ENCODE results near the gene TRIM46. TPM values are rescaled to one million over a fixed set of nuclear protein-coding genes. Genes with fewer than 3 reads are reported as not detected.
A peak's percentile ranks its signal among the peaks of the same experiment; 100 is the strongest.
"Not testable (repeated sequence)": the region's sequence is repeated elsewhere in the genome, so short reads cannot be mapped to it uniquely, and the experiment has no call there.

Gene TRIM46
- total RNA-seq, 1 donor from 2014 or later: 0.35 TPM

DNA sequence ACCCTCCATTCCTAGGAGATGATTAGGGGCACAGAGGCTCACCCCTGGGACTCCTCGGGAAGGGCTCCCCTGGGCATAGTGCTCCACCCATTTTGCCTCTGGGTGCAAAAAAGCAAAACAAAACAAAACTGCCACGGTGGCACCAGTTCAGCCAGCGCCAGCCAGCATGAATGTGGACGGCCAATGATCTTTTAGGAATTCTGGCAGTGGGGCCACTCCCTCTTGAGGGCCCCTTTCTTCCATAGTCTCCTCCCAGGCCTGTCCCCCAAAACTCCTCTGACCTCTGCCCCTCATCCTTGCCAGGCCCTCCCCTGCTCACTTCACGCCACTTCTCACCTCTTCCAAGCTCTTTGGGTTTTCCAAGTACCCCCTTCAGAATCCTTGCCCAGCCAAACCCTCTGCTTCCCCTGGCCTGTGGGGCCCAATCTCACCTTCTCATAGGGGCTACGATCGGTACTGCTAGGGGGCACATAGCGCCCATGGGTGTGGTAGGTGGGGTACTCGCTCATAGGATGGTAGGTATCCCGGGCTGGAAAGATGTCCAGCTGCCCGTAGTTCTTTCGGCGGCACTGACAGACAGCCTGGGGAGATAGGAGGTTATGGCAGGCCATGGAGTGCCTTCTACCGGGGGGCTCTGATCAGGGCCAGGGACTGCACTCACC, 13.3 kb downstream of the TRIM46 start:
- ATAC-seq: peak; percentile 10 to 27
- no peaks in the 10 kb centered on the region for H3K27me3 ChIP-seq (ENCODE audit: low read depth)
- intact Hi-C loops (cut with DNase I): no loop called here
- peak overlapping the region; percentile 68 for H3K27ac ChIP-seq
- peaks cover 17% of the 10 kb centered on the region for H3K4me1 ChIP-seq
- DNase-seq: peak; percentile 47
- H3K36me3 ChIP-seq: no peaks in the 10 kb centered on the region
- TF ChIP-seq, protein P1, sequence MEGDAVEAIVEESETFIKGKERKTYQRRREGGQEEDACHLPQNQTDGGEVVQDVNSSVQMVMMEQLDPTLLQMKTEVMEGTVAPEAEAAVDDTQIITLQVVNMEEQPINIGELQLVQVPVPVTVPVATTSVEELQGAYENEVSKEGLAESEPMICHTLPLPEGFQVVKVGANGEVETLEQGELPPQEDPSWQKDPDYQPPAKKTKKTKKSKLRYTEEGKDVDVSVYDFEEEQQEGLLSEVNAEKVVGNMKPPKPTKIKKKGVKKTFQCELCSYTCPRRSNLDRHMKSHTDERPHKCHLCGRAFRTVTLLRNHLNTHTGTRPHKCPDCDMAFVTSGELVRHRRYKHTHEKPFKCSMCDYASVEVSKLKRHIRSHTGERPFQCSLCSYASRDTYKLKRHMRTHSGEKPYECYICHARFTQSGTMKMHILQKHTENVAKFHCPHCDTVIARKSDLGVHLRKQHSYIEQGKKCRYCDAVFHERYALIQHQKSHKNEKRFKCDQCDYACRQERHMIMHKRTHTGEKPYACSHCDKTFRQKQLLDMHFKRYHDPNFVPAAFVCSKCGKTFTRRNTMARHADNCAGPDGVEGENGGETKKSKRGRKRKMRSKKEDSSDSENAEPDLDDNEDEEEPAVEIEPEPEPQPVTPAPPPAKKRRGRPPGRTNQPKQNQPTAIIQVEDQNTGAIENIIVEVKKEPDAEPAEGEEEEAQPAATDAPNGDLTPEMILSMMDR (IDR thresholded peaks at IDR 0.05): no peak
- H3K4me3 ChIP-seq: peak overlapping the region; percentile 38
- no peaks in the 10 kb centered on the region for H3K9me3 ChIP-seq

DNA sequence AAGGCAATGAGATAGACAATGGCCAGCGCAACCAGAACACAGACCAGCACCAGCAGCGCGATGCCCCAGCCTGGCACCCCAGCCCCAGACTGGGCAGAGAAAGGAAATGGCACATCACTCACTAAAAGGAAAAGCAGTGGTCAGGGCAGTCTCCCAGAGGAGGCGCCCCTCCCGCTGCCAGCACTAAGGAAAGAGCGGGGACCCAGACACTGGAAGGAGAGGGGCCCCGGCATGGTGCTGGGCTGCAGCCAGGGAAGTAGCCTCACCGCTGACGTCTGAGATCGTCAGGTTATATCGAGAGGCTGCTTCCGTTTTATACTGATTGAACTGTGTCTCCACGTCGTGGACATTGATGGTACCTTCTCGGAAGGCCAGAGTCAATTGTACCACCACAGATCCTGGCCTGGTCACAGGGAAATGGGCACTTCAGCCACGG, 13.8 kb downstream of the TRIM46 start:
- peak overlapping the region; percentile 68 for H3K27ac ChIP-seq
- ATAC-seq (peak; percentile 1 to 13), DNase-seq (peak; percentile 53)
- peaks cover 17% of the 10 kb centered on the region for H3K4me1 ChIP-seq
- TF ChIP-seq, protein P1 (IDR thresholded peaks at IDR 0.05): no peak
- H3K4me3 ChIP-seq: peak overlapping the region; percentile 38
- H3K27me3 ChIP-seq (ENCODE audit: low read depth): no peaks in the 10 kb centered on the region
- no peaks in the 10 kb centered on the region for H3K36me3 ChIP-seq
- intact Hi-C loops (cut with DNase I): no loop called here
- H3K9me3 ChIP-seq: no peaks in the 10 kb centered on the region

DNA sequence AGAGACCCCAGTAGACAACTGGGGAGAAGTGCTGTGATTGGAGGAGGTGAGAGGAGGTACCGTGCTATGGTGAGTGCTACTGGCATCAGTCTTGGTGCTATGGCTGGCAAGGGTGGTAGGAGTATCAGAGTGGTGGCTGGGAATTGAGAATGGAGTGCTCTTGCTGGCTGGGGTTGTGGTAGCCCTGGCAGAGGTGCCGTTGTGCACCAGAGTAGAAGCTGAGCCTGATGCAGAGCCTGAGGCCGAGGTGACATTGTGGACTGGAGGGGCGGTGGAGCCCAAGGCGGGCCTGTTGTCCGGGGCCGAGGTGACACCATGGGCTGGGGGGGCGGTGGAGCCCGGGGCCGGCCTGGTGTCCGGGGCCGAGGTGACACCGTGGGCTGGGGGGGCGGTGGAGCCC, 14.6 kb downstream of the TRIM46 start:
- ATAC-seq: no peak
- TF ChIP-seq, protein P1 (IDR thresholded peaks at IDR 0.05): no peak
- peak; percentile 46 for DNase-seq
- Histone ChIP-seq H3K4me3 (peak overlapping the region; percentile 38), H3K36me3 (no peaks in the 10 kb centered on the region), H3K27me3 (ENCODE audit: low read depth) (no peaks in the 10 kb centered on the region), H3K27ac (peak overlapping the region; percentile 68), H3K4me1 (peaks cover 25% of the 10 kb centered on the region), H3K9me3 (no peaks in the 10 kb centered on the region)
- intact Hi-C loops (cut with DNase I): no loop called here

DNA sequence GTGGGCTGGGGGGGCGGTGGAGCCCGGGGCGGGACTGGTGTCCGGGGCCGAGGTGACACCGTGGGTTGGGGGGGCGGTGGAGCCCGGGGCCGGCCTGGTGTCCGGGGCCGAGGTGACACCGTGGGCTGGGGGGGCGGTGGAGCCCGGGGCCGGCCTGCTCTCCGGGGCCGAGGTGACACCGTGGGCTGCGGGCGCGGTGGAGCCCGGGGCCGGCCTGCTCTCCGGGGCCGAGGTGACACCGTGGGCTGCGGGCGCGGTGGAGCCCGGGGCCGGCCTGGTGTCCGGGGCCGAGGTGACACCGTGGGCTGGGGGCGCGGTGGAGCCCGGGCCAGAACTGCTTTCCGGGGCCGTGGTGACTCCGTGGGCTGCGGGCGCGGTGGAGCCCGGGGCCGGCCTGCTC, 16.3 kb downstream of the TRIM46 start:
- H3K27me3 ChIP-seq (ENCODE audit: low read depth); H3K27ac ChIP-seq; intact Hi-C loops (cut with DNase I); H3K4me3 ChIP-seq; ATAC-seq; H3K36me3 ChIP-seq; H3K9me3 ChIP-seq: not testable (repeated sequence)
- DNase-seq: peak; percentile 45
- peaks cover 33% of the 10 kb centered on the region for H3K4me1 ChIP-seq

DNA sequence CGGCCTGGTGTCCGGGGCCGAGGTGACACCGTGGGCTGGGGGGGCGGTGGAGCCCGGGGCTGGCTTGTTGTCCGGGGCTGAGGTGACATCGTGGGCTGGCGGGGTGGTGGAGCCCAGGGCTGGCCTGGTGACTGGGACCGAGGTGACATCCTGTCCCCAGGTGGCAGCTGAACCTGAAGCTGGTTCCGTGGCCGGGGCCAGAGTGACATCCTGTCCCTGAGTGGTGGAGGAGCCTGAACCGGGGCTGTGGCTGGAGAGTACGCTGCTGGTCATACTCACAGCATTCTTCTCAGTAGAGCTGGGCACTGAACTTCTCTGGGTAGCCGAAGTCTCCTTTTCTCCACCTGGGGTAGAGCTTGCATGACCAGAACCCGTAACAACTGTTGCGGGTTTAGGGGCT, 18.3 kb downstream of the TRIM46 start:
- H3K36me3 ChIP-seq: no peaks in the 10 kb centered on the region
- peak; percentile 68 for DNase-seq
- H3K27ac ChIP-seq: peak overlapping the region; percentile 93
- no peak for ATAC-seq
- H3K4me3 ChIP-seq: peak overlapping the region; percentile 59
- no peaks in the 10 kb centered on the region for H3K27me3 ChIP-seq (ENCODE audit: low read depth)
- H3K9me3 ChIP-seq: no peaks in the 10 kb centered on the region
- peaks cover 26% of the 10 kb centered on the region for H3K4me1 ChIP-seq
- TF ChIP-seq, protein P1 (IDR thresholded peaks at IDR 0.05): no peak
- intact Hi-C loops (cut with DNase I): no loop called here

Data from lower lobe of right lung (tissue), 2 donors.